Erythroblast (primary cell): ENCODE measurements around the gene TMEM119.
"Not testable (repeated sequence)": the region's sequence is repeated elsewhere in the genome, so short reads cannot be mapped to it uniquely, and the experiment has no call there.

ENCODE experiments used
- DNase-seq, 2 experiments: peaks; one replicate each; lab custom pipeline; 2025; lab: John Stamatoyannopoulos, UW
- GATA1 ChIP-seq: IDR thresholded peaks from 2 replicates; pipeline ENCODE4 v1.6.1; 2011; ENCODE audit warnings: low read depth, mild to moderate bottlenecking, control low read depth, low read length, moderate library complexity
- POLR2A ChIP-seq: IDR thresholded peaks from 2 replicates; pipeline ENCODE4 v1.6.1; 2011; ENCODE audit warnings: mild to moderate bottlenecking, low read length

The TMEM119 gene

GRCh38 chr12:108562348-108563135 is 35.3 kb downstream of the TMEM119 start, which contains the start of gene ISCU:
Gene ISCU, plus strand, starts transcription at chr12:108562596. Its CDS starts 27 bp downstream, at chr12:108562623.
- DNase-seq = peak; percentile 98 to 99
- TF ChIP-seq GATA1 = no peak
- peak; percentile 93 for TF ChIP-seq POLR2A

GRCh38 chr12:108561852-108562347 is 36.0 kb downstream of the TMEM119 start:
- DNase-seq = no peak
- TF ChIP-seq POLR2A (no peak), GATA1 (no peak)

- TF ChIP-seq POLR2A (peak; percentile 87), GATA1 (no peak)
- DNase-seq = peak; percentile 94 to 97
These were observed 36.8 kb downstream of the TMEM119 start, which contains the start of gene SART3 for GRCh38 chr12:108560752-108561719. Gene SART3, minus strand, starts transcription at chr12:108561173. Its CDS starts 19 bp downstream, at chr12:108561154.

GRCh38 chr12:108560321-108560721 is 37.6 kb downstream of the TMEM119 start:
- TF ChIP-seq GATA1 (no peak), POLR2A (no peak)
- DNase-seq = peak; percentile 75 to 84

GRCh38 chr12:108559748-108560147 is 38.1 kb downstream of the TMEM119 start:
- DNase-seq = peak; percentile 34 to 75
- TF ChIP-seq GATA1 (no peak), POLR2A (no peak)

GRCh38 chr12:108559007-108559655 is 38.8 kb downstream of the TMEM119 start:
- no peak for DNase-seq
- TF ChIP-seq POLR2A = no peak
- no peak for TF ChIP-seq GATA1

- DNase-seq = not testable (repeated sequence)
These were observed 42.5 kb downstream of the TMEM119 start for GRCh38 chr12:108555383-108555782.

- TF ChIP-seq POLR2A = no peak
- no peak for TF ChIP-seq GATA1
- no peak for DNase-seq
These were observed 44.1 kb downstream of the TMEM119 start for GRCh38 chr12:108553799-108554198.

- DNase-seq = no peak
- TF ChIP-seq POLR2A (no peak), GATA1 (no peak)
These were observed 46.3 kb downstream of the TMEM119 start for GRCh38 chr12:108551535-108551934.

GRCh38 chr12:108548954-108549521 is 48.8 kb downstream of the TMEM119 start:
- DNase-seq = no peak
- TF ChIP-seq GATA1 = no peak
- no peak for TF ChIP-seq POLR2A

GRCh38 chr12:108547686-108548085 is 50.2 kb downstream of the TMEM119 start:
- TF ChIP-seq GATA1 = no peak
- no peak for TF ChIP-seq POLR2A
- DNase-seq = no peak

GRCh38 chr12:108543652-108544051 is 54.2 kb downstream of the TMEM119 start:
- no peak for TF ChIP-seq GATA1
- TF ChIP-seq POLR2A = no peak
- no peak for DNase-seq

- TF ChIP-seq GATA1 (no peak), POLR2A (no peak)
- no peak for DNase-seq
These were observed 55.6 kb downstream of the TMEM119 start for GRCh38 chr12:108542320-108542719.
